NAMALWA (cell line): ENCODE data around the gene PSMD3.

Source experiments
- DNase-seq: peaks from one replicate; pipeline ENCODE4 v3.0.0-alpha.2; 2015; ENCODE audit warnings: low spot score

The PSMD3 gene

GRCh38 chr17:39960524-39961041, 20.0 kb upstream of the PSMD3 start:
- no peak for DNase-seq

DNA sequence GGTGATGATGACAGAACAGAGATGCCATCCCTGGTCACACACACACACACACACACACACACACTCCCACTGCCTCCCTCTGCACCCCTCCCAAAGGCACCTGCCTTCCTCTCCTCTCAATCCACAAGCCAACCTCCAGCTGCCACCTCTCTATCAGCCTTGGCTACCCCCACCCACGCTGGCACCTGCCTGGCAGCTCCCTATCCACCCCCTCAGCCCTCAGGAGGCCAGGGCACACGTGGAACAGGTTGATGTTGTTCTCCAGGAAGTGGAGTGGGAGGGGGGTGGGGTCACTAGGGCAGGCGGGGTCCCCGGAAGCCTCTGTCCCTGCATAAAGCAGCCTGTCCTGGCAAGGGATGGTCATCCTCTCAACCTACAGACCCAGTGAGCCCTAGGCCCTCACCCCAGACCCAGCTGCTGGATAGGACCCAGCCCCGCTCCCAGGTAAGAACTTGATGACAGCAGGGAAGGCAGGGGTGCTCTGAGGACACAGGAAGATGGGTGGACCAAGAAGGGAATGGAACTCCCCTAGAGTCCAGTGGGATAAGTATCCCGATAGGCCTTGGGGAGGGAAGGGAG, 17.9 kb upstream of the PSMD3 start, which contains the start of gene GSDMA:
GSDMA (plus strand) TSS at position 363 of the 579 bp plus-strand sequence. CDS start 2,684 bp downstream, outside the sequence.
- no peak for DNase-seq

- DNase-seq = no peak
These were observed 16.8 kb upstream of the PSMD3 start for GRCh38 chr17:39963829-39964228.

DNA sequence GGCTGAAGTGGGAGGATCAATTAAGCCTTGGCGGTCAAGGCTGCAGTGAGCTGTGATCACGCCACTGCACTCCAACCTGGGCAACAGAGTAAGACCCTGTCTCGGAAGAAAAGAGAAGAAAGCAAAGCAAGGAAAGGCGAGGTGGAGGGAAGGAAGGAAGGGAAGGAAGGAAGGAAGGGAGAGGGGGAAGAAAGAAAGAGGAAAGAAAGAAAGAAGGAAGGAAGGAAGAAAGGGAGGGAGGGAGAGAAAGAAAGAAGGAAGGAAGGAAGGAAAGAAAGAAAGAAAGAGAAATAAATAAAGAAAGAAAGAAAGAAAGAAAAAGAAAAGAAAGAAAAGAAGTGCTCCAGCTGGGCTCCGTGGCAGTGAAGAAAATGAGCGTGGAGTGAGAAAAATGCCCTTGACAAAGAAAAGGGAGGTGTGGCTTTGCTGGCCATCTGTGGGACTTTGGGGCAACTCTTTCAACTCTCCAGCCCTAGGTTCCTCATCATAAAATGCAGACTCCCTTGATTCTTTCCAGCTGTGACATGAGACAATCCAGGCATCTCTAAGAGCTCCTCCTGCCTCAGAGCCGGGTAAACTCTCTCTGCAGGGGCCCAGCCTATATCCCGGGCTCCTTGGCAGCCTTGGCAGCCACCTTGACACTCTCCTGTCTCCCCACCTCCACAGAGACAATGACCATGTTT, 15.4 kb upstream of the PSMD3 start:
- no peak for DNase-seq

- DNase-seq = no peak
These were observed 13.8 kb upstream of the PSMD3 start for GRCh38 chr17:39966771-39967170.

- no peak for DNase-seq
These were observed 11.8 kb upstream of the PSMD3 start for GRCh38 chr17:39968761-39969160.

DNA sequence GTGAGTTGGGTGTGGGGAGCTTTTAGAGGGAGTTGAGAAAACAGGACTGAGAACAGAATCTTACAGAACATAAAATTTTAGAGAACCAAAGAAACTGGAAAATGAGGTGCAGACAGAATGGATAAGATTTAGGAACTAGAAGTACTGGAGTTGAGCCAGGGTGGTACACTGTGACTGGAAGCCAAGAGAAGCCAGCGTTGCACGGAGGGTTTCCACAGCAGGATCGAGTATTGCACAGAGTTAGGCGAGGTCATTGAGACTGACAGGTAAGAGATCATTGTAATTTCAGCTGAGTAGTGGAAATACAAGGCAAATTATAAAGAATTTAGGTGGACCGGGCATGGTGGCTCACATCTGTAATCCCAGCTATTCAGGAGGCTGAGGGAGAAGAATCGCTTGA, 11.2 kb upstream of the PSMD3 start:
- no peak for DNase-seq

GRCh38 chr17:39970157-39970692, 10.4 kb upstream of the PSMD3 start:
- DNase-seq = no peak

GRCh38 chr17:39971076-39971603, 9.5 kb upstream of the PSMD3 start:
- DNase-seq = no peak

DNA sequence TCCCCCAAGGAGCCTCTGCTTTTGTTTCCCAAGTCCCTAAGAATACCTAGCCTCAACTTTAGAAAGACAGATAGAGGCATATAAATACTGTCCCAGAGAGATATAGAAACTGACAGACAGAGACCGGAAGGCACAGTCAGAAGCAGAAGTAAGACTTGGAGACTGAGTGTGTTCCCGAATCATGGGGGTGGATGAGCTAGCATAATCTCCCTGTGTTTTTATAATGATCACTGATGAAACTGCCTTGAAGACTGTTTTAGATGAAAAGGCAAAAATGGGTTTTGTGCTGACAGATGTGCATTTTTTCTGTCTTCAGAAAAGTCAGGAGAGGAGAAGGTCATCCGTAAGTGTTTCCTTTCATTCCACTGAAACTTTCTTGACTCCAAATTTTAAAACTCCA, 8.3 kb upstream of the PSMD3 start:
- DNase-seq = no peak

GRCh38 chr17:39973496-39973895, 7.1 kb upstream of the PSMD3 start:
- no peak for DNase-seq

DNA sequence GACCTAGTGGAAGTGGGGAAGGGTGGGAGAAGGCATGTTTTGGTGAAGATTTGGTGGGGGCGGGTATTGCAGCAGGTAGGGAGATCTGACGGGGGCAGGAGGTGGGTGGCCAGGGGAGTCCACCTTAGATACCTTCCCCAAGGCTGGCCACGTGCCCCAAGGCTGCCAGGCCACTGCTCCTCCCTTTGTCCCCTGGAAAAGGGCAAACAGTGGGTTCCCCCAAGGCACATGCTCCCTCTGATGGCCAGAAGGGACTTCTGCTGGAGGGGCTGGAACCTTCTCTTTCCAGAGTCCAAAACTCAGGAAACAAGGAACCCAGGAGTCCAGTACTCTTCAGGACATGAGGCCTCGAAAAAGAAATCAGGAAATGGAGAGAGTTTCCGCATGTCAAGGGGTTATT, 6.2 kb upstream of the PSMD3 start:
- DNase-seq = no peak

DNA sequence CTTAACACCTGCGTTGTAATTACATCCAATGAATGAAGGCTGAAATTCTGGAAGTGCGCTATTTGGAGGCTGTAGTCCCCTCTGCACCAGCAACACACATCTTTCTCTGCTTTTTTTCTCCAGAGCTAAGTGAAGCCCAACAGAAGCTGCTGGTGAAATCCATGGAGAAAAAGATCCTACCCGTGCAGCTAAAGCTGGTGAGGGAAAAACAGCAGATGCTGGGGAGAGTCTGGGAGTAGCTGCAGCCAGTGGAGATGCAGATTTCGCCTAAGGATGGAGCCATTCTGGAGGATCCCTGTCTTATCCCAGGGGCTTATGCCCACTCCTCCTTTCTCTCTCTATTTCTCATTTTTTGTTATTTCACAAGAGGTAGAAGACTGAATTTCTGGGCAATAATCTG, 4.8 kb upstream of the PSMD3 start:
- DNase-seq = no peak

DNA sequence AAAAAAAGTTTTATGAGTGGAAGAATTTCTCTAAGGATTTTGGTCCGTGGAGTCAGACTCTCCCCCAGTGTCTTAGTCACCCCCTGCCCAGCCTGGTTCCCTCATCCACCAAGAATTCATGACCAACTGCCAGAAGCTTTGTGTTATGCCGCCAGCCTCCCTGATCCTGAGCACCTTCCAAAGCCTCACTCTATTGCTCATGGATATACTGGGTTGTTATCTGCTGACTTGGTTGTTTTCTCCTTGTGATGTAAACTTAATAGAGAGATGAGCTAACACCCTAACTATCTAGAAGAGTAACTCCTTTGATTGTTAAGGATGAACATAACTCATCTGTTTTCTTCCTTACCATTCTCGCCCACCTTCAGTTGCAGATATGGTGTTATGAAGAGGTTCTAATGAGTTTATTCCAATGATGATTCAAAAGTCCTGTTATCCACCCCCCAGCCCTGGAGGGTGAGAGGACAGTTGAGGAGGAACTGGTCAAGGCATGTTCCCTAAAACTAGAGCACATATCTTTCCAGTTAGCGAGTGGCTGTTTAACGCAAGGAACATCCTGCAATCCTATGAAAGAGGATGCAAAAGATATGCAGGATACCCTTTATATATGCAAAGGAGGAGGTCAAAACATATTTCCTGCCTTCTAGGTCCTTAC, 1.5 kb upstream of the PSMD3 start:
- no peak for DNase-seq

DNA sequence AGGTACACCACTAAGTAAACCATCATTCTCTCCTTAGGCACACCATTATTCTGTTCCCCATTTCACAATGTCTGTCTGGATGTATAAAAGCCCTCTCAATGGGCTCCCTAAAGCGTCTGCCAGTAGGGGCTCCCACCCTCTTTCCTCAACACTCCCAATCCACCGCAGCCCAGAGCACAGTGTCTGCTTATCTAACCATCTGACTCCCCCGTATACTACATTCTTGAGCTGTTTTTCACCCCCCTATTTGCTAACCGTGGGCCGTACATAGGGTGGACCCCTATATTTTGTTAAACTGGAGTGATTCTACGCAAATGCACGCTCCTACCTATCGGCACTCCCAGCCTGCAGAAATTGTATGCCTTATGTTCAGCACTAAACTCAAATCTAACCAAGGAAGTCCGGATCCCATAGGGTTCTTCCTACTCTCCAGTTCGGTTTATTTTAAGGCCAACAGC, 685 bp upstream of the PSMD3 start:
- DNase-seq = peak; percentile 74

DNA sequence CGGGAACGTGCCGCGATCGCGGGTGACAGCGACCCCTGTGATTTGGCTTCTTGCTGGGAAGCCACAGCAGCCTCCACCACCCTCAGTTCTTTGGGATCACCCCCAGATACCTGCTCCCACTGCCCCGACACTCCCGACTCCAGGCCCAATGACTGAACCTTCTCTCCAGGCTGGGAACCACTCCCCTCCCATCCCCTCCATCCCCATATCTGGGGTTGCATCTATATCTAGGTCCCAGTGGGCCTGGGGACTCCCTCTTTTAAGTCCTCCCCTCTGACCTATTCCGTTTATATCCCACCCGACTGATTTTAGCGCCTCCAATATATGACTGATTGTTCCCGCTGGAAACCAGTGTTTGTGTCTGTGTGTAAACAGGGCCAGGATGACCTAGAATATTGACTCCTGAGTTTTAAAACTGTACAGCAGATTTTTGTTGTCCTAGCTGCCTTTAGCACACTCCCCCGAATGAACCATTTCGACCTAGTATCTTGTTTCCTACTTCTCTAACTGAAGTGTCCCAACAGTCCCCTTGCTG, 667 bp downstream of the PSMD3 start:
- DNase-seq = peak; percentile 46

- no peak for DNase-seq
These were observed 1.3 kb downstream of the PSMD3 start for GRCh38 chr17:39981766-39982375.

DNA sequence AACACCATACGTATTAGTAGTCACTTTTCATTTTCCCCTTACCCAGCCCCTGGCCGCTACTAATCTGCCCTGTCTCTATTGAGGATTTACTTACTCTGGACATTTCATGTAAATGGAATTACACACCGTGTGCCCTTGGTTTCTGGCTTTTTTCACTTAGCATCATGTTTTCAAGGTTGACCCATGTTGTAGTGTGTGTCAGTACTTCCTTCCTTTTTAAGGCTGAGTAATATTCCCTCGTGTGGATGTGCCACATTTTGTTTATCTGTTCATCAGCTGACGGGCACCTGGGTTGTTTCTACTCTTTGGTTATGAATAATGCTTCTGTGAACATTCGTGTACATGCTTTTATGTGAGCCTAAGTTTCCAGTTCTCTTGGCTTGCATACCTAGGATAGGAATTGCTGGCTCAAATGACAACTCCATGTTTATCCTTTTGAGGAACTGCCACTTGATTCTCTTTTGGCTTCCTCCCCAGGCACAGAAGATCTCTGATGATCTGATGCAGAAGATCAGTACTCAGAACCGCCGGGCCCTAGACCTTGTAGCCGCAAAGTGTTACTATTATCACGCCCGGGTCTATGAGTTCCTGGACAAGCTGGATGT, 7.7 kb downstream of the PSMD3 start:
- no peak for DNase-seq

DNA sequence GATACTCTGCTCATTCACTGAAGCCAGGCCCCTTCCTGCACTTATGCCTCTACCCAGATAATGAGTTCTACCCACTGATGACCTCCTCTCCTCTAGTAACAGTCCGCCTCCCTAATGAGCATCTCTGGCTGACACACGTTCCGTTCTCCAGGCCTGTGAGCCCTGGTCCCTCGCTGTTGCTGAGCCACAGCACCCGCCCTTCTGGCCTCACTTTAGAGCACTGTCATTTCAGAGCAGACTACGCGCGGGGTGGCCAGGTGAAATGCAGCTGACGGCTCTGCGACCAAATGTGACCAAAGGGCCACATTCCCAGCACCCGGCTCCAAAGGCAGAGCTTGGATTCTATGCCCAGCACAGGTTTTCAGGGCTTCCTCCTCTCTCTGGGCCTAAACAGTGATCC, 13.8 kb downstream of the PSMD3 start:
- no peak for DNase-seq

- DNase-seq = no peak
These were observed 14.8 kb downstream of the PSMD3 start for GRCh38 chr17:39995438-39995837.

DNA sequence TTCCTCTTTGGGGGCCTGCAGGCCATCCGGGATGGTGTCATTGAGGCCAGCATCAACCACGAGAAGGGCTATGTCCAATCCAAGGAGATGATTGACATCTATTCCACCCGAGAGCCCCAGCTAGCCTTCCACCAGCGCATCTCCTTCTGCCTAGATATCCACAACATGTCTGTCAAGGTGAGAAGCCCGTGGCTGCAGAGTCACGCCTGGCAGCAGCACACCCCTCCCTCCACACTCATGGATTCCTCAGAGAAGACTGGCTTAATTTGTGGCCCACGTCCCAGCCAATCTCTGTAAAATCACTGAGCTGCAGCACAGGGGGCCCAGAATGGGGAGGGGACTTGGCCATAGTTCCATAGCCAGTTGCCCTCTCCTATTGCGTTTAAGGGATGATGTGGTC, 15.6 kb downstream of the PSMD3 start:
- DNase-seq = no peak

- DNase-seq = no peak
These were observed 16.2 kb downstream of the PSMD3 start for GRCh38 chr17:39996800-39997199.
